H9 (cell line): ENCODE data around the gene BMP7. TPM values are rescaled to one million over a fixed set of nuclear protein-coding genes. Genes with fewer than 3 reads are reported as not detected.

ENCODE experiments used
- DNase-seq: peaks from one replicate; pipeline ENCODE4 v3.0.0-alpha.2; 2017
- H2AFZ ChIP-seq: one replicate; pipeline ENCODE4 v1.6.1; 2013; ENCODE audit warnings: mild to moderate bottlenecking, low read length, control low read depth, moderate library complexity
- H2AK5ac ChIP-seq: 2 replicates; pipeline ENCODE4 v1.6.1; 2013; ENCODE audit warnings: low read length, control low read depth, mixed read lengths; ENCODE audit not compliant: insufficient read length
- H2BK120ac ChIP-seq: one replicate; pipeline ENCODE4 v1.6.1; 2013; ENCODE audit warnings: low read depth, mild to moderate bottlenecking, low read length, control low read depth, inconsistent platforms; ENCODE audit not compliant: poor library complexity, severe bottlenecking
- H2BK12ac ChIP-seq: 2 replicates; pipeline ENCODE4 v1.6.1; 2013; ENCODE audit warnings: low read length, control low read depth, mixed read lengths, low read depth; ENCODE audit not compliant: insufficient read length
- H2BK15ac ChIP-seq: 2 replicates; pipeline ENCODE4 v1.6.1; 2013; ENCODE audit warnings: low read depth, low read length, control low read depth
- H2BK20ac ChIP-seq: one replicate; pipeline ENCODE4 v1.6.1; 2013; ENCODE audit warnings: low read depth, mild to moderate bottlenecking, low read length, control low read depth, inconsistent platforms; ENCODE audit not compliant: poor library complexity, severe bottlenecking
- H2BK5ac ChIP-seq: 2 replicates; pipeline ENCODE4 v1.6.1; 2013; ENCODE audit warnings: low read length, control low read depth, mixed read lengths; ENCODE audit not compliant: insufficient read length
- H3K14ac ChIP-seq: 2 replicates; pipeline ENCODE4 v1.6.1; 2013; ENCODE audit warnings: low read length, control low read depth; ENCODE audit not compliant: insufficient read depth
- H3K18ac ChIP-seq: 2 replicates; pipeline ENCODE4 v1.6.1; 2013; ENCODE audit warnings: low read depth, mild to moderate bottlenecking, mixed read lengths, low read length, control low read depth; ENCODE audit not compliant: insufficient read length
- H3K23ac ChIP-seq: 2 replicates; pipeline ENCODE4 v1.6.1; 2013; ENCODE audit warnings: low read length, control low read depth, mixed read lengths, low read depth; ENCODE audit not compliant: insufficient read length
- H3K23me2 ChIP-seq: 2 replicates; pipeline ENCODE4 v1.6.1; 2013; ENCODE audit warnings: low read depth, mild to moderate bottlenecking, mixed read lengths, low read length, control low read depth; ENCODE audit not compliant: insufficient read length, poor library complexity, severe bottlenecking
- H3K27ac ChIP-seq: 2 replicates; pipeline ENCODE4 v1.5.1; 2013; ENCODE audit warnings: low read length, control low read depth, mixed read lengths, low read depth; ENCODE audit not compliant: insufficient read length
- H3K27me3 ChIP-seq: 2 replicates; pipeline ENCODE4 v1.6.1; 2013; ENCODE audit warnings: low read length, control low read depth, inconsistent platforms; ENCODE audit not compliant: insufficient read depth
- H3K4ac ChIP-seq: 2 replicates; pipeline ENCODE4 v1.6.1; 2013; ENCODE audit warnings: low read depth, mild to moderate bottlenecking, control low read depth, inconsistent platforms, low read length, moderate library complexity
- H3K4me1 ChIP-seq: 2 replicates; pipeline ENCODE4 v1.6.1; 2013; ENCODE audit warnings: low read length, control low read depth, inconsistent platforms; ENCODE audit not compliant: insufficient read depth
- H3K4me2 ChIP-seq: 2 replicates; pipeline ENCODE4 v1.6.1; 2013; ENCODE audit warnings: low read length, control low read depth, mixed read lengths; ENCODE audit not compliant: insufficient read length, insufficient read depth
- H3K56ac ChIP-seq: 2 replicates; pipeline ENCODE4 v1.6.1; 2013; ENCODE audit warnings: low read depth, mild to moderate bottlenecking, mixed read lengths, low read length, control low read depth; ENCODE audit not compliant: insufficient read length
- H3K79me1 ChIP-seq: 2 replicates; pipeline ENCODE4 v1.6.1; 2013; ENCODE audit warnings: low read depth, mild to moderate bottlenecking, moderate library complexity, low read length, control low read depth, inconsistent platforms; ENCODE audit not compliant: insufficient read depth, poor library complexity, severe bottlenecking
- H3K79me2 ChIP-seq: 2 replicates; pipeline ENCODE4 v1.6.1; 2013; ENCODE audit warnings: low read length, control low read depth, inconsistent platforms; ENCODE audit not compliant: insufficient read depth
- H3K9ac ChIP-seq: 2 replicates; pipeline ENCODE4 v1.6.1; 2013; ENCODE audit warnings: low read length, control low read depth, mixed read lengths; ENCODE audit not compliant: insufficient read length; ENCODE audit errors: extremely low read depth
- H3K9me3 ChIP-seq: one replicate; pipeline ENCODE4 v1.6.1; 2013; ENCODE audit warnings: low read depth, low read length, inconsistent platforms; ENCODE audit not compliant: control insufficient read depth
- H3T11ph ChIP-seq: one replicate; pipeline ENCODE4 v1.6.1; 2013; ENCODE audit warnings: mild to moderate bottlenecking, low read length, control low read depth, inconsistent platforms
- H4K20me1 ChIP-seq: one replicate; pipeline ENCODE4 v1.6.1; 2013; ENCODE audit not compliant: control insufficient read depth, insufficient read length, insufficient read depth
- H4K5ac ChIP-seq: 2 replicates; pipeline ENCODE4 v1.6.1; 2013; ENCODE audit warnings: low read depth, mild to moderate bottlenecking, mixed read lengths, low read length, control low read depth; ENCODE audit not compliant: insufficient read length
- H4K8ac ChIP-seq: replicated peaks from 2 replicates; pipeline ENCODE4 v1.6.1; 2013; ENCODE audit warnings: low read length, control low read depth, mixed read lengths, low read depth; ENCODE audit not compliant: insufficient read length
- H4K91ac ChIP-seq: 2 replicates; pipeline ENCODE4 v1.6.1; 2013; ENCODE audit warnings: low read depth, mild to moderate bottlenecking, moderate library complexity, mixed read lengths, low read length, control low read depth; ENCODE audit not compliant: insufficient read length
- H3K27ac Mint-ChIP-seq, 3 experiments: 2 replicates in 2 of 3; 3 replicates in 1 of 3; pipeline ENCODE4 v1.8.0; 2020 to 2021; ENCODE audit warnings: mixed read lengths in 3 of 3, mild to moderate bottlenecking in 1 of 3, moderate library complexity in 1 of 3
- H3K27me3 Mint-ChIP-seq: 2 replicates; pipeline ENCODE4 v1.8.0; 2021; ENCODE audit warnings: low read depth, mild to moderate bottlenecking, moderate library complexity, mixed read lengths
- H3K36me3 Mint-ChIP-seq, 3 experiments: 2 replicates in 2 of 3; 3 replicates in 1 of 3; pipeline ENCODE4 v1.8.0; 2020 to 2021; ENCODE audit warnings: low read depth in 3 of 3, mixed read lengths in 3 of 3; ENCODE audit not compliant: insufficient read depth in 1 of 3
- H3K4me1 Mint-ChIP-seq, 2 experiments: 2 replicates each; pipeline ENCODE4 v1.8.0; 2020; ENCODE audit warnings: mixed read lengths in 2 of 2
- H3K4me3 Mint-ChIP-seq, 2 experiments: 2 replicates in 1 of 2; 3 replicates in 1 of 2; pipeline ENCODE4 v1.8.0; 2020 to 2021; ENCODE audit warnings: mild to moderate bottlenecking in 2 of 2, mixed read lengths in 2 of 2, moderate library complexity in 1 of 2
- H3K9me3 Mint-ChIP-seq, 2 experiments: 2 replicates in 1 of 2; 3 replicates in 1 of 2; pipeline ENCODE4 v1.8.0; 2020; ENCODE audit warnings: mild to moderate bottlenecking in 2 of 2, mixed read lengths in 2 of 2, moderate library complexity in 1 of 2
- CTCF ChIP-seq: fragments of 200-600 bp; sonication (generic); conservative IDR thresholded peaks from 3 replicates; pipeline ENCODE4 v1.8.0; 2021; ENCODE audit warnings: antibody characterized with exemption, mild to moderate bottlenecking
- WGBS: extraction: QIAGEN DNeasy Blood & Tissue Kit; methylation state at CpG from one replicate; pipeline ENCODE4 v1.1.7; 2013; ENCODE audit warnings: missing lambda C conversion rate, low lambda C conversion rate, mixed read lengths; ENCODE audit not compliant: insufficient read length; ENCODE audit errors: extremely low coverage; 5-methylcytosine and 5-hydroxymethylcytosine counted together
- total RNA-seq: library from RNA; stranded (reverse); gene quantifications from 2 replicates; pipeline ENCODE4 v1.2.1, GENCODE V29; 2021

BMP7 gene
- total RNA-seq, 1 experiment from 2014 or later, result 17.7 TPM

GRCh38 chr20:57278457-57278856 is 12.0 kb upstream of the BMP7 start:
- Mint-ChIP-seq H3K4me3 (no peak overlapping the region), H3K9me3 (no peaks in the 10 kb centered on the region; a peak in 1 of 5 replicates), H3K27me3 (peaks cover 43% of the 10 kb centered on the region), H3K36me3 (no peaks in the 10 kb centered on the region), H3K4me1 (peaks cover 17 to 31% of the 10 kb centered on the region in 2 experiments), H3K27ac (no peak overlapping the region)
- no peak overlapping the region for H2AFZ ChIP-seq
- H3K14ac ChIP-seq, result no peak overlapping the region
- no peak overlapping the region for H3K56ac ChIP-seq
- H4K20me1 ChIP-seq, result no peaks in the 10 kb centered on the region
- no peak overlapping the region for H2BK5ac ChIP-seq
- H2BK15ac ChIP-seq, result no peak overlapping the region
- no peak overlapping the region for H3K23ac ChIP-seq
- no peak overlapping the region for H3K4me2 ChIP-seq
- no peak overlapping the region for H3T11ph ChIP-seq
- no peak overlapping the region for H3K18ac ChIP-seq
- no CpG with 5 or more reads among the region's 9 CpGs for WGBS
- H4K5ac ChIP-seq, result no peak overlapping the region
- H3K79me2 ChIP-seq, result no peaks in the 10 kb centered on the region
- no peaks in the 10 kb centered on the region for H3K79me1 ChIP-seq
- no peak for DNase-seq
- no peak overlapping the region for H3K9ac ChIP-seq
- no peaks in the 10 kb centered on the region for H3K9me3 ChIP-seq
- no peak for TF ChIP-seq CTCF
- H3K23me2 ChIP-seq, result no peaks in the 10 kb centered on the region
- no peak overlapping the region for H2BK12ac ChIP-seq
- no peak overlapping the region for H2BK20ac ChIP-seq
- no peak overlapping the region for H3K4ac ChIP-seq
- no peak overlapping the region for H3K27ac ChIP-seq
- H4K8ac ChIP-seq, result no peak overlapping the region
- H3K27me3 ChIP-seq, result no peaks in the 10 kb centered on the region
- H2BK120ac ChIP-seq, result no peak overlapping the region
- no peak overlapping the region for H4K91ac ChIP-seq
- no peak overlapping the region for H2AK5ac ChIP-seq
- H3K4me1 ChIP-seq, result no peaks in the 10 kb centered on the region
